ENCODE measurements around the gene ODC1.

DNA sequence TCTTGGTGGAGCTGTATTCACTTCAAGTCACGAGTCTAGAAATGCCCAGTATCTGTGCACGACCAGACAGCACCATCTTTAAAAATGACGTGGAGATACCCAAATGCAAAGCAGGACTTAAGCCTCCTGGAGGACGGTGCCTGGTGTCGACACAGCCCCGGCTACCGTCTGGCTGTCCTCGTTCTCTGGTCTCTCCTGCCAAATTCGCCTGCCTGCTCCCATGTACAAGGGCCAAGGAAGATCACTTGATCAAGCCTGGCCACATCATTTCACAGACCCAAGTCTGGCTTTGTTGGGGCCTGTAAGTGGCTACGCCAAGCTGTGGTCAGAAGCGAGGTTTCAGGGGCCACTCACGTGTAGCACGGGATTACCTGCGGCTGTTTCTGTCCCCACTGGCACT is 9.4 kb downstream of the ODC1 start:
- no peak for TF ChIP-seq RAD21 (IDR thresholded peaks at IDR 0.05; ENCODE audit: low read depth)
- TF ChIP-seq CREB1 (IDR thresholded peaks at IDR 0.05; ENCODE audit: low read depth): no peak
- no peak for TF ChIP-seq EP300 (IDR thresholded peaks at IDR 0.05; ENCODE audit: borderline replicate concordance)
- TF ChIP-seq, protein P1, sequence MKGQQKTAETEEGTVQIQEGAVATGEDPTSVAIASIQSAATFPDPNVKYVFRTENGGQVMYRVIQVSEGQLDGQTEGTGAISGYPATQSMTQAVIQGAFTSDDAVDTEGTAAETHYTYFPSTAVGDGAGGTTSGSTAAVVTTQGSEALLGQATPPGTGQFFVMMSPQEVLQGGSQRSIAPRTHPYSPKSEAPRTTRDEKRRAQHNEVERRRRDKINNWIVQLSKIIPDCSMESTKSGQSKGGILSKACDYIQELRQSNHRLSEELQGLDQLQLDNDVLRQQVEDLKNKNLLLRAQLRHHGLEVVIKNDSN (IDR thresholded peaks at IDR 0.05): no peak
- no peak for TF ChIP-seq EGR1 (IDR thresholded peaks at IDR 0.05)

All from Ishikawa (cell line).